ENCODE results near the gene PPP1R26.
"Not testable (repeated sequence)": the region's sequence is repeated elsewhere in the genome, so short reads cannot be mapped to it uniquely, and the experiment has no call there.

Gene PPP1R26

DNA sequence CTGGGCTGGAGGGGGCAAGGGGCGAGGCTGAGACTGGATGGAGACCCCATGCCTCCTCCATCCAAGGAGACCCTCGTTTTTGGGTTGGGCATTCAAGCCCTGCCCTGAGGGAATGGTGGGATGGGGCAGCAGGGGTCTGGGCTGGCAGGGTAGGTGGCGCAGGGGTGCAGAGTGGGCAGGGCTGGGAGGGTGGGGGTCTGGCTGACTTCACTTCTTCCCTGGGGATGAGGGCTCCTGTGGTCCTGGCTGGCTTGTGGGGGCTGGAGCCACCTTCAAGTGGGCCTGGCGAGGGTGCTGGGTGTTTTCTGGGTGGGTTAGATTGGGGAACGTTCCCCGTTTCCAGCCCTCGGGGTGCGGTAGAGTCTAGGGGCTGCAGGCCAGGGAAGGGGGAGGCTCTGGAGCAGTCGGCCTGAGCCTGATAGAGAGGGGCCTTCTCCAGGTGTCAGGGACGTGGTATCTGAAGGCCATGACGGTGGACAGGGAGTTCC lies 42.1 kb downstream of the PPP1R26 start:
- no peak for DNase-seq (ENCODE audit: low spot score)

GRCh38 chr9:135522137-135522877 lies 42.7 kb downstream of the PPP1R26 start:
- no peak for DNase-seq (ENCODE audit: low spot score)

- DNase-seq (ENCODE audit: low spot score): no peak
These were observed 43.3 kb downstream of the PPP1R26 start for GRCh38 chr9:135522931-135523330.

DNA sequence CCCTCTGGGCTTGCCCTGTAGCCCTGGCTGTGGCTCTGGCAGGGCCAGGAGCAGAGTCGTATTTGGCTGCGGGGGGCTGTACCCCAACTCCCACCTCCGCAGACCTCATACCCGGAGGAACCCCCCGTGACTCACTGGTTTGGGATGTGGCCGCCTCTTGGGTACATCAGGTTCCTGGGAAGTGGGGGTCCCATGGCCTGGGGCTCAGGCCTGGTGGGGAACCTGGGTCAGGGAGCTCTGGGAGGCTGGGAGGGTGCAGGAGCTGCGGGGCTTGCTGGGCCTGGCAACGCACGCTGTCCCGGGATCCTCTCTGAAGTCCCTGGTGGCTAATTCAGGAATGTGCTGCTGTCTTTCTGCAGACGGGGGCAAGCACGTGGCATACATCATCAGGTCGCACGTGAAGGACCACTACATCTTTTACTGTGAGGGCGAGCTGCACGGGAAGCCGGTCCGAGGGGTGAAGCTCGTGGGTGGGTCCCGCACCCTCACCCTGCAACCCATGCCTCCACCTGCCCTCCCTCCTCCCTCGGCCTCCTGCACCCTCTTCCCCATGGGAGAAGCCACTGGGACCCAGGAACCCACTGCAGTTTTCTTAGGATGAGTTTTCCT lies 44.0 kb downstream of the PPP1R26 start:
- DNase-seq (ENCODE audit: low spot score): no peak

- no peak for DNase-seq (ENCODE audit: low spot score)
These were observed 44.7 kb downstream of the PPP1R26 start for GRCh38 chr9:135524130-135524861.

- no peak for DNase-seq (ENCODE audit: low spot score)
These were observed 45.9 kb downstream of the PPP1R26 start for GRCh38 chr9:135525241-135526088.

DNA sequence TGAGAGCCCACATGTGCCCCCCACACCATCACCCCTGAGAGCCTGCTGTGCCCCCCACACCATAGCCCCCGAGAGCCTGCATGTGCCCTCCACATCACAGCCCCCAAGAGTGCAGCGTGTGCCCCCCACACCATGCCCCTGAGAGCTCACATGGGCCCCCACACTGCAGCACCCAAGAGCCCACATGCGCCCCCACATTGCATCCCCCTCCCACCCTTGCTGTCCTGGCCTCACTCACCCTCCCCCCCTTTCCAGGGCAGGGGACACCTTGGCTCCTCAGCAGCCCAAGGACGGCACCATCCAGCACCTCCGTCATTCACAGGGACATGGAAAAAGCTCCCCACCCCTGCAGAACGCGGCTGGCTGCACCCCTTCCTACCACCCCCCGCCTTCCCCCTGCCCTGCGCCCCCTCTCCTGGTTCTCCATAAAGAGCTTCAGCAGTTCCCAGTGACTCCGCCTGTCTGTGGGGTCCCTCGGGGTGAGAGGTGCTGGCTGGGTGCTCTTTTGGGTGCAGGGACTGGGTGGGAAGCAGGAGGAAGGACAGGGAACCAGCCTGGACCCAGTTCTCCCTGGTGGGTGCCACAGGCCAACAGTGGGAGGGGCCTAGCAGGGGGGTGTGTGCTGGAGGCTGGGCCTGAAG lies 46.6 kb downstream of the PPP1R26 start:
- DNase-seq (ENCODE audit: low spot score): no peak

GRCh38 chr9:135526730-135527571 lies 47.4 kb downstream of the PPP1R26 start:
- DNase-seq (ENCODE audit: low spot score): no peak

GRCh38 chr9:135528842-135529435 lies 49.4 kb downstream of the PPP1R26 start:
- not testable (repeated sequence) for DNase-seq (ENCODE audit: low spot score)

DNA sequence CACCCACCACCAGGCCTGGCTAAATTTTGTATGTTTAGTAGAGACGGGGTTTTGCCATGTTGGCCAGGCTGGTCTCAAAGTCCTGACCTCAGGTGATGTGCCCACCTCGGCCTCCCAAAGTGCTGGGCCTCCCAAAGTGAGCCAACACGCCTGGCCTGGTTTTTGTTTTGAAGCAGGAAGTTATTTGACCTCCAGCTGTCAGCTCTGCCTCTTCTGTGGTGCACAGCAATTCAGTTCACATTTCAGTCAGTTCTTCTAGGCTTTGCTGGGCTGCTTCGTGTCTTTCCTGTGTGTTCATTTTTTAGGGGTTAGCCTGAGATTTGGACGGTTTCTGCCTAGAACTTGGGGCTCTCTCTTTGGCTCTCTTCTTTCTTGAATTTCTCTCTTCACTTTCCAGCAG lies 50.6 kb downstream of the PPP1R26 start:
- DNase-seq (ENCODE audit: low spot score): no peak

- no peak for DNase-seq (ENCODE audit: low spot score)
These were observed 51.5 kb downstream of the PPP1R26 start for GRCh38 chr9:135531096-135531495.

GRCh38 chr9:135533113-135533512 lies 53.5 kb downstream of the PPP1R26 start:
- no peak for DNase-seq (ENCODE audit: low spot score)

DNA sequence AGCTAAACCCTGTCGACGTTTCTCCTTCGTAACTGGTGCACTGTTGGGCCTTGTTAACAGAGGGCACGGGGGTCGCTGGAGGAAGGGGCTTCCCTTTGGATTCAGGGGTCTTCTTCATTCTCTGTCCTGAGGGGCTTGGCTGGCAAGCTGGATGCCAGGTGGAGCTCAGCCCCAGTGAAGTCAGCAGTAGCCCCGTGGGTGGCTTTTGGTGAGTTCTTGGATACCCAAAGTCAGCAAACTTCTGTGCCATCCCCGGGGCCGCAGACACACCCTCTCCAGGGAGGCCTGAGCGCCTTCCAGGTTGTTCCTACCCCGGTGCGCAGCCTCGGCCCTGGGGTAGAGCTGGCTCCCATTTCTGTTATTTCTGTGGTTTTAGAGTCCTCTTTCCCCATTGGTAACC lies 54.1 kb downstream of the PPP1R26 start:
- DNase-seq (ENCODE audit: low spot score): no peak

DNA sequence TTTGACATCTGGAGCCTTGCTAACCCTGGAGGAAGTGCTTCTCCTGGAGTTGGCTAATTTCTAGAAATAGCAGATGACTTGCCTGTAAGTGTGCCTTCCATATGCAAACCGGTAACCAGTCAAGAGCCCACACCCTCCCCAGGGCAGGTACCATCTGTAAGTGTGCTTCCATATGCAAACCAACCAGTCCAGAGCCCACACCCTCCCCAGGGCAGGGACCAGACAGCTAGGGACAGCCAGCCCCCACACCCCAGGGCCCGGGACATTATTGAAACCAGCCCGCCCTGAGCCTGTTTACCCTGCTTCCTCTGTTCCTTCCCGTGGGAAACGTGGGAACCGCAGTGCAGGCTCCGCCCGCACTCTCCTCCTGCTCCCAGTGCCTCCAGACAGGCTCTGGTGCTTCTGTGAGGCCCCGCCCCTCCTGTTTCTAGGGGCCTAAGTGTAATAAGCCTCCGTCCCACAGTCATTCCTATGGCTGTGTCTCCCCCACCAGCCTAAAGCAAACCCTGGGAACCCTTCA lies 54.7 kb downstream of the PPP1R26 start:
- not testable (repeated sequence) for DNase-seq (ENCODE audit: low spot score)

DNA sequence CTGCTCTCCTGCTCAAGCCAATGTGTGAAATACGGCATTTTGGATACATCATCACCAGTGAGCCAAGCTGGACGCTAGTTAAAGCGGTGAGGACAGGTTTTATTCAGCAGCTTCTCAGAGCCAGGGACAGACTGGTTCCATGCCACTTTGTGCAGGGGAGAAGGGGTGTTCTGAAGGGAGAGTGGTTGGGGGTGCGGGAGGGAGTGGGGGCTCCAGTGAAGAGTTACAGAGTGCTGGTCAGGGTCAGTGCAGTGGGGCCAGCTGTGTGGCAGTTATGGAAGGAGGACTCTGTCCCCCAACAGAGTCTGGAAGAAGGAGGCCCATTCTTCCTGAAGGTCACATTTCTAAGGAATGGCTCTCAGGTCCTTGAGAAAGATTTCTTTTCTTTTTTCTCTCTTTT lies 55.2 kb downstream of the PPP1R26 start:
- DNase-seq (ENCODE audit: low spot score): not testable (repeated sequence)

DNA sequence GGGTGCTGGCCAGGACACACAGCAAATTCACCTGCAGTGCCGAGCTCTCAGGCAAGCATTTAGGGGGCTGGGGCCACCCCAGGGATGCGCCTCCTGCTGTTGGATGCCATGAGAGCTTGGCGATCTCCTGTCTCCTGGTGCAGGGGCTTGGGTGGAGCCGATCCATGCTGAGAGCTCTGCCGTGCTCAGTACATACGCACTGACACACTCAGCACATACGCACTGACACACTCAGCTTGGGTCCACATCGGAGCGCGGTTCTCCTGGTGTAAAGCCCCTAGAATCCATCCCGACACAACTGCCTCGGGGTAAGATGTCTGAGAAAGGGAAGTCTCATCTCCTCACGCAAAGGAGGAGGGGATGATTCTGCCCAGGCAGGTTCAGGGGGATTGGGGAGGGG lies 56.0 kb downstream of the PPP1R26 start:
- not testable (repeated sequence) for DNase-seq (ENCODE audit: low spot score)

DNA sequence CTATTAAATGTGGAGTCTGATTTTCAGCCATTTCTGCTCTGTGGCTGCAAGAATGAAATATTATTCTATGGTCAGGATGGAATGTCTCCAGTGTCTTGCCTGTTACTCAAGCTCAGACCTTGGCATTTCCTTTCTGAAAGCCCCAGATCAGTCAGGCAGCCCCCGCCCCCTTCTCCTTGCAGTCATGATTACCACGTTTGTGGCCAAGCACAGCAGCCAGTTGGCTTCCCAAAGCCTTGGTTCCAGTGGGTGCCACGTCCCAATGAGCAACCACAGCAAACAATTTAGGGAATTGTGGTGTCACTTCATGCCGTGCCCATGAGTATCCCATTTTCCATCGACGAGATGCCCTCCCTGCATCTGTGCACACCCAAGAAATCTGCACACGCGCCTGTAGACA lies 56.6 kb downstream of the PPP1R26 start:
- no peak for DNase-seq (ENCODE audit: low spot score)

Measured in germinal center (tissue), 1 donor.